HG03521 (cell line): ENCODE results near the gene PKP4.

Experiments used
- ATAC-seq: cut with Tn5 transposase; IDR thresholded peaks from one replicate; pipeline ENCODE4 v1.9.1; 2021; ENCODE audit warnings: mild to moderate bottlenecking, moderate library complexity; ENCODE audit not compliant: unreplicated experiment

PKP4 gene

GRCh38 chr2:158539176-158540005 is 82.6 kb downstream of the PKP4 start:
- ATAC-seq = no peak

- no peak for ATAC-seq
These were observed 85.8 kb downstream of the PKP4 start for GRCh38 chr2:158542577-158542976.

GRCh38 chr2:158543957-158544356 is 87.2 kb downstream of the PKP4 start:
- no peak for ATAC-seq

- no peak for ATAC-seq
These were observed 88.2 kb downstream of the PKP4 start for GRCh38 chr2:158544998-158545397.

- peak; percentile 63 for ATAC-seq
These were observed 89.8 kb downstream of the PKP4 start for GRCh38 chr2:158546412-158547144.

GRCh38 chr2:158553257-158553656 is 96.5 kb downstream of the PKP4 start:
- ATAC-seq = no peak

- no peak for ATAC-seq
These were observed 98.2 kb downstream of the PKP4 start for GRCh38 chr2:158554996-158555395.

- no peak for ATAC-seq
These were observed 99.4 kb downstream of the PKP4 start for GRCh38 chr2:158556124-158556523.

- ATAC-seq = no peak
These were observed 101.0 kb downstream of the PKP4 start for GRCh38 chr2:158557752-158558151.

- no peak for ATAC-seq
These were observed 102.5 kb downstream of the PKP4 start for GRCh38 chr2:158559252-158559651.

GRCh38 chr2:158560259-158560658 is 103.5 kb downstream of the PKP4 start:
- no peak for ATAC-seq

- ATAC-seq = no peak
These were observed 104.3 kb downstream of the PKP4 start for GRCh38 chr2:158561054-158561453.

GRCh38 chr2:158567208-158567607 is 110.5 kb downstream of the PKP4 start:
- ATAC-seq = no peak

GRCh38 chr2:158569284-158569683 is 112.5 kb downstream of the PKP4 start:
- ATAC-seq = no peak

GRCh38 chr2:158570869-158571268 is 114.1 kb downstream of the PKP4 start:
- no peak for ATAC-seq

GRCh38 chr2:158573739-158574138 is 117.0 kb downstream of the PKP4 start:
- no peak for ATAC-seq

GRCh38 chr2:158575051-158575635 is 118.4 kb downstream of the PKP4 start:
- ATAC-seq = no peak

- no peak for ATAC-seq
These were observed 120.4 kb downstream of the PKP4 start for GRCh38 chr2:158577141-158577540.

GRCh38 chr2:158578703-158579330 is 122.1 kb downstream of the PKP4 start:
- peak; percentile 72 for ATAC-seq

- ATAC-seq = no peak
These were observed 123.2 kb downstream of the PKP4 start for GRCh38 chr2:158579928-158580327.

GRCh38 chr2:158580760-158581159 is 124.0 kb downstream of the PKP4 start:
- ATAC-seq = no peak
